ENCODE results near the gene SCARF1.

The SCARF1 gene

DNA sequence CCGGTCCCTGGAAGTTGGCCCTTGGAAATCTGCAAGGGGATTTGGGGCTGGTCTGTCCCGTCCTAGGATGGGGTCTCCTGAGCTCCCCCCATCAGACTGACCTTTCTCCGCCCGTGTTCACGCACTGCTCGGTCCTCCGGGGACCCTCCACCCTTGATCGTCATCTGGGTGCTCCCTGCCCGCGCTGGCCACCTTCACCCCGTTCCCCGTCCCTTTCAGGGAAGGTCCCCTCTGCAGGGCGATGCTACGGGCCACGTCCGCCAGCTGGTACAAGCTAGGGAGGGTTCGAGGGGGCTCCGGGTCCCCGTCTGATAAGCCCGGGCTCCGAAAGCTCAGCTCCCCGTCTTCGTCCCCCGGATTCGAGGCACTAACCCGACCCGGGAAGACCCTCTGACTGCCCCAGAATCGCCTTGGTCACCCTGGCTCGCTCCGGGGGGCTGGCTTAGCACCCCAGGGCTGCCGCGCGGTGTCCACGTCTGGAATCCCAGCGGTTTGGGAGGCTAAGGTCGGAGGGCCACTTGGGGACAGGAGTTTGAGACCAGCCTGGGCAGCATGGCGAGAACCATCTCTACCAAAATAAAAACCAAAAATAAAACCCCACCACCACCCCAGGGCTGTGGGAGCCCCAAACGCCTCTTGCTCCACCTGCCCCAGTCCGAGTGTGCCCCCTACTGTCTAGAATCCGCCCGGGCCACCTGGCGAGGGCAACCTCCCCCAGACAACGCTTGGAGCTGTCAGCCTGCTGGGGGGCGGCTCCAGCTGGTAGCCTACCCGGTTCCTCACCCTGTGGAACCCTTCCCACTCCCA lies 15.8 kb downstream of the SCARF1 start:
- DNase-seq (ENCODE audit: low read depth): no peak

DNA sequence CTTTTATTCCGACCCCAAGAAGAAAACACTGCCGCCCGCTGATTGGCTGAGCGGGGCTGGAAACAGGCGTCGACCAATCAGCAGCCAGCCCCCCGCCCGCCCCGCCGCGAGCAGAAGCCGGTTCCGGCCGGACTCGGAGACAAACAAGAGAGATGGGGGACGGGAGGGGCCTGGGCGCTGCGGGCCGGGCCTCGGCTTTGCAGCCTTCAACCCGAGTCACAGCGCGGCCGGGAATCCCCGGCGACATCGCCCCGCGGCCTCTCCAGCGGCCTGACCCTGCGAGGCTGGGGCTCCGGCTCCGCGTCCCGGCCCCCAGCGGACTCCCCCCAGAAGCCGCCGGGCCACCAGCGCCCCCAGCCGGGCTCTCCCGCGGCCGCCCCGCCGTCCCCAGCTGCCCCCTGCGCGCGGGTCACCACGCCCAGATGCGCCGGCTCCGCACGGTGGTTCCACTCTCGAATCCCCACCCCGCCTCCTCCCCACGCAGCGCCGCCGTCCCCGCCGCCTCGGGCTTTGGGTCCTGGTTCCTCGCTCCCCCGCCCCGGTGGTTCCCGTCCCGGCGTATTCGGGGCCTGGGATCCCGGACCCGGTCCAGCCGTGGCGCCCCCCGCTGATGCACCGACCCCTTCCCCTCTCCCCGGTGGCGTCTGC lies 16.6 kb downstream of the SCARF1 start:
- peak; percentile 79 for DNase-seq (ENCODE audit: low read depth)

DNA sequence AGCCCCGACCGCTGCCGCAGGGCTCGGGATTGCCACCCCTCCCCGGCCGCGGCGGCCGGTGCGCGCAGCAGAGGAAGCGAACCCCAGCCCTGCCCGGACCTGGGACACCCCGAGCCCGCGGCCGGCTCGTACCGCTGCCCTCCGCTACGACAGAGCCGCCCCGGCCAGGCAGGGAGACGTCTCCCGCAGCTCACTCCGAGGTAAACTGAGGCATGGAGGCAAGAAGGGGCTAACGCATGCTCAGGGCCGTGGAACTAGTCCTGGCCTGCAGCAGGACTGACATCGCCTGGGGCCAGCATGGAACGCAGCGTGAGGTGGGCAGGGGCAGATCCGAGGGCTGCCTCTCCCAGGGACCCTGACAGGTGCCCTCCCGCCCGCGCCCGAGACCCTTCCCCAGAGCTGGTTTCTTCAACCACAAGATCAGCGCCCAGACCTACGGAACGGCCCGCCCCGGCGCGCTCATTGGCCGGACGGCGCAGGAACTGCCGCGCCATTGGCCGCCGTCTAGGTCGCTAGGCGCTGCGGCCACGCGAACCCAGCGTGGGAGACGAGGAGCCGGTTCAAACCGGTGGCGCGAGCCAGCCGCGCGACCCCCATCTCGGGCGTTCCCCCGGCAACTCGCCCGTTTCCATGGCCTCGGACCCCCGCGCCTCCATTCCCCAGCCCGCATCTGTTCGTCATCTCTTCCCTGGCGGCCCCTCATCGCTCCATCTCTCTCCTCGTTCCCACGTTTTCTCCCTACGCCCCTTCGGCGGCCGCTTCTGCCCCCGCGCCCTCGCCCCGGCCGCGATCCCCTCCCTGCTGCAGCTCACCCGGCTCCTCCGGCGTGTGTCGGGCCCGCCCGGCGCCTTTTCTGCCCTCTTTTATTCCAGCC lies 17.3 kb downstream of the SCARF1 start, which contains the start of gene SLC43A2:
SLC43A2 (minus strand) TSS at position 853 of the 874 bp plus-strand sequence. CDS start 960 bp downstream, outside the sequence.
- peak; percentile 63 for DNase-seq (ENCODE audit: low read depth)

DNA sequence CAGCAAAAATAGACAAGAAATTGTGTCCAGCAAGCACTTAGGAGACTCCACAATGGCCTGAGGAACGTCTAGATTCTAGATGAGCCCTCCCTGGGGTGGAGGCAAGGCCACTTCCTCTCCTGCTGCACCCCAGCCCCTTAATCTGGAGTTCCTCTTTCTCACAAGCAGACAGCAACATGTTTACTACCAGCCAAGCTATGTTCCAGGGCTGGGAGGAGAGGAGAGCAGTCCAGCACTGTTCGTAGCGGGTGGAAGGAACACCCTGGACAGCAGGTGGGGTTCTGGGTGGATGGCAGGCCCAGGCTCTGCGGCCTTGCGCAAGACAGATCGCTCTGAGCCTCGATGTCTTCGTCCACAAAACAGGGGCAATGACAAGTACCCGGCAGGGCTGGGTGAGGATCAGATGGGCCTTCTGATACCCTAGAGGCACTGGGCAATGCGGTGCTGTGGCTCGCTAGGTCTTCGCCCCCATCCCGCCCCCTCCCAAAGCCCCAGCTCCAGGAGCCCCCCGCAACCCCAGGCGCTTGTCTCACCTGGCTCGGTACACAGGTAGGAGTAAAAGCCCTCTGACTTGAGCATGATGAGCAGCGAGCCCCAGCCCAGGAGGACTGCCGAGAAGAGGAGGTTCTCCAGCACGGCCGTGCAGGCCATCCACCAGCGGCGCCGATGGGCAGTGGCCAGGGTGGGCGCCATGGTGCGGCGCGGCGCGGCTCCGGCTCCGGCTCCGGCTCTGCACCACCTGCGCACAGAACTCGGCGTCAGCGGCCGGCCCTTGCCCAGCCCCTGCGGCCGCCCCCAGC lies 18.1 kb downstream of the SCARF1 start:
- no peak for DNase-seq (ENCODE audit: low read depth)

DNA sequence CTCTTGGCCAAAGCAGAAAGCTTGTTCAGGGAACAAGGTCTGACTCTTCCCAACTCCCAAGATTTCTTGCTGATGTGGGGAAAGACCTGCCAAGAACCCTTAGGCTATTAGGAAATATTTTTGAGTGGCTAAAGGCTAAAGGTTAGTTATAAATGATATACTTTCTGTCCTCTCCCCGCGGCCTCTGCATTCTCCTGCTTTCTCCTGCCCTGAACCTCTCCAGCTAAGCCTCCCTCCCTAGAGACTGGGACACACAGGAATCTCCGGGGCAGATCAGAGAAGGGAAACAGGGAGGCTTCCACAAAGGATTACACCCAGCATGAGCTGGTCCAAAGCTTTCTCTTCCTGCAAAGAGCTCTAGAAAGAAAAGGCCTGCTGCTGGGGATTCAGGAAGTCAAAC lies 19.2 kb downstream of the SCARF1 start:
- DNase-seq (ENCODE audit: low read depth): peak; percentile 67

DNA sequence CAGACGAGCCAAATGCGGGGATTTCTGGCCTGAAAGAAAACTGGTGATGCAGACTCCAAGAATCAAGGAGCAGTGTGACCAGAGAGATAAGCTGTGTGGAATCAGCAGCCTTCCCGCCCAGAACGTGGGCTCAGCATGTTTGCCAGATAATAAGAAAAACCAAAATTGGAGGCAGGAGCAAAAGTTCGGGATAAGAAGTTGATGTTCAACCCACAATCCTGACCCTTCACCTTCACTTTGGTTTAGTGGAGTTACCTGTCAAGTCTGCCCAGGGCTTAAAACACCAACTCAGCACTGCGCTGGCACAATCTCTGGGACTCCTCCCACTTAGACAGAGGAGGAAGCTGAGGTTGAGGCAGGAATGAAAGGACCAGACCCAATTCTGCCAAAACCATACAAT lies 20.0 kb downstream of the SCARF1 start:
- no peak for DNase-seq (ENCODE audit: low read depth)

DNA sequence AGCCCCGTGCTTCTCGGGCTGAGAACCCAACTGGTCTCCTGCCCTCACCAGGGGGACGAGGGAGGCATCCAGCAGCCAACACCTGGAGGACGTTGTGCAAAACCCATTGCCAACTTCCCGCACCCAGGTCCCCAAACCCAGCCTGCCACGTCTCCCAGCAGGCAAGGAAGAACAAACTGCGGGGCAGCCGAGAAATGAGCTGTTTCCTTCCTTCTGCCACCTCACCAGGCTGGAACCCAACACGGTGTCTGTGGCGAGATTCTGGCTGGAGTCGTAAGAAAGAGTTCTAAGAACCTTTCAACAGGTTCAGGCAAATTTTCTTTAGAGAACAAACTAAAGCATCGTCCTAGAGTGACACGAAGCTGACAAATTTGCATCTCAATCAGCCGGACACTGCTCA lies 20.5 kb downstream of the SCARF1 start:
- no peak for DNase-seq (ENCODE audit: low read depth)

DNA sequence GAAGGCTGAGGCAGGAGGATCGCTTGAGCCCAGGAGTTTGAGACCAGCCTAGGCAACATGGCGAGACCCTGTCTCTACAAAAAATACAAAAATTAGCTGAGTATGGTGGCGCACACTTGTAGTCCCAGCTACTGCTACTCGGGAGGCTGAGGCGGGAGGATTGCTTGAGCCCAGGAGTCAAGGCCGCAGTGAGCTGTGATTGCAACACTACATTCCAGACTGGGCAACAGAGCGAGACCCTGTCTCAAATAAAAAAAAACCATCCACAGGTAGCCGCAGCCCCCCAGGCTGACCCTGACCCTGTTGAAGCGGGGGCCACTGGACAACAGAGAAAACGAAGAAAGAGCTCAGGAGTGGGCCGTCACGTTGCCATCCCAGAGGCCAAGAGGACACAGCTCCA lies 20.9 kb downstream of the SCARF1 start:
- DNase-seq (ENCODE audit: low read depth): no peak

DNA sequence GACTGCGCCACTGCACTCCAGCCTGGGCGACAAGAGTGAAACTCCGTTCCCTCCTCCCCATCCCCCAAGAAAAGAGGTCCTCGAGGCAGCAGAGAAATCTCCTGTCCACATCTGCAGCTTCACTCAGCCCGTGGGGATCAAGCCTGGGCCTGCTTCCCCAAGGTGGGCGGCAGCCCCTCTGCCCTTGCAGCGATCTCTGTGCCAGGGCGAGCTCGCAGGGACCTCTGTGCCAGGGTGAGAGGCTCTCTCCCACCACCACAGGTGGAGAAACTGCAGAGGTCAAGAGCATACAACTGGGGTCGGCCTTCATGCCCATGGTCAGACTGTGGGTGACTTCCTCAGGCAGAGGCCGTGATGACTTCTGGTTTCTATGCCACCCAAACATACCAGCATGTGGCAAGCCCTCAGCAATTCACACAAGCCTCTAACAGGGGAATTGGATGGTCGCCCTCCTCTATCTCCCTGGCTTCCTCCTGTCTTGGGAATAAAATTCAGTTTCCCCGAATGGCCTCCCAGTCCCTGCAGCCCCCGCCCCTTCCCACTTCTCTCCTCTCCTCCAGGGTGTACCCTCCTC lies 22.4 kb downstream of the SCARF1 start:
- DNase-seq (ENCODE audit: low read depth): no peak

DNA sequence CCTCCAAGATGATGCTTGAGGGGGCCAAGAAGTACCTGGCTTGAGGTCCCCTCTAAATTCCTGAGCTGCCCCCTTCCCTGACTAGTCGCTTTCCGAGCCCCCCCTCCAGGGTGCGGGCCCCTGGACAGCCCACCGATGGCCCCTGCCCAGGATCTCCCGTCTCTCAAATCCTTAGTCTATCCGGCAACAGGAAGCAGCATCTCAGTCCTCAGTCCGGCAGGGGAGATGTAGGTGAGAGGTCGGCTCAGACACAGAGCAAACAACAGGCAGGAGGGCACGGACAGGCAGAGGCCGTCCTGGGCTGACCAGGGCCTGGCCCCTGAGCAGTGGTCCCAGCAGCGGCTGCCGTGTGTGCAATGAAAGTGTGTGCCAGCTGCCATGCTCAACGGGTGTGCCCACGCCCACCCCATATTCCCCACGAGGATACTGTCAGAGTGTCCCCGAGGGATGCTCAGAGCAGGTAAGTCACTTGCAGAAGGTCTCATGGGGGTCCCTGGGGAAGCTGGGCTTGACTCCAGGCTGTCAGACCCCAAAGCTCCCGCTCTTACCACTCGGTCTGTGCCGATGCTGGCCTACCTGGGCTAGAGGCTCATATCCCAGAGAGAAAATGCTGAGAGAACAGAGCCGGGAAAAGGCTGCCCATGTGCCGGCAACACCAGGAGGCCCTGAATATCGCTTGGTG lies 24.1 kb downstream of the SCARF1 start:
- DNase-seq (ENCODE audit: low read depth): no peak

DNA sequence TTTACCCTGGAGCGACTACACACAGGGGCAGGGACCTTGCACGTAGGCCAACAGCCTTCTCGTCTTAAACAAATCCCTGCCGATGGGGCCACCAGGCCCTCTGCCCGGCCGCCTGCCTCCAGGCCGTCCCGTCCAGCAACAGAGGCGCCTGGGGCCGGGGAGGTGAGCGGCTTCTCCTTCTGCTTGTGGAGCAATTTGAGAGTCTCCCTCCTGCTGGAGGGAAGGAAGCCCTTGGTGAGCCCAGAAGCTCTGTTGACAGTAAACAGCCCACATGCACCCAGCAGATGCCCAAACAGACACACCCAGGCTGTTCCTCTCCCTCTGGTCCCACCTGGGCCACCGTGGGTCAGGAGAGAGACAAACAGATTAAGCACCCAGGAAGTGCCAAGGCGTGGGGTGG lies 25.0 kb downstream of the SCARF1 start:
- no peak for DNase-seq (ENCODE audit: low read depth)

DNA sequence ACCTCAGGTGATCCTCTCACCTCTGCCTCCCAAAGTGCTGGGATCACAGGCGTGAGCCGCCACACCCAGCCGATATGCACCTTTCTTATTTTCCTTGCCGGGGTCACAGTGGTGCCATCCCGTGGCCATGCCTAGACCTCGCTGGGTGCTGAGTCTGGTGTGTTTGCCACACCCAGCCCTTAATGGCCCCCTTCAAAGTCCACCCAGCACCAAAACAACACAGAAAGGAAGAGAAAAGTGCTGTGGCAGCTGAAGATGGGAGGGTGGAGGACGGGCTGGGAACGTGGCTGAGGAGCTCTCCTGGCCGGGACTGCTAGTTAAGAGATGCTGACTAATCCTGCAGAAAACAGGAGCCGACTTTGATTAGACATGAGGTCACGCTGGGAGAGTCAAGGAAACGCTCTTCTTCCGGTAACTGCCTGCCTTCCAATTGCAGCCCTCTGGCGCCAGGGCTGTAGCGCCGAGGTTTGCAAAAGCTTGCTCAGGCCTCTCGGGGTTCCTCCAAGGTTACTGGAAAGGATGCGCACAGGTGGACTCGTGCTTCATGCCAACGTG lies 27.8 kb downstream of the SCARF1 start:
- peak; percentile 87 for DNase-seq (ENCODE audit: low read depth)

DNA sequence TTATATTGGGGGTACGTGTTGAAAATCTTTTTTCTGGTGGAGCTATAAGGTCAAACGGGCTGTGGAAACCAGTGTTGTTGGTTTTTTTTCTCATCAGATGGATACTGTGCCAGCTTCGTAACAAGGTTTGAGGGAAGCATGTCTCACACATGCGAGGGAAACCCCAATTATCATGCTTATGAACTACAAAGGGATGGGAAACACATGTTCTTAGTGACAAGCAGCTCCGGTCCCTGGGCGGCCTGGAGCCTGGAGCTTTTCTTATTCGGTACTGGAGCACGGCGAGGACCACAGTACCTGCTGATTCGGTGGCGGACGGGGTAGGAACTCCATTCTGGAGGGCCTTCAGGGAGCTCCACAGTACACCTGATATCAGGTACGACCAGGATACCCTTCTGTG lies 29.4 kb downstream of the SCARF1 start:
- no peak for DNase-seq (ENCODE audit: low read depth)

DNA sequence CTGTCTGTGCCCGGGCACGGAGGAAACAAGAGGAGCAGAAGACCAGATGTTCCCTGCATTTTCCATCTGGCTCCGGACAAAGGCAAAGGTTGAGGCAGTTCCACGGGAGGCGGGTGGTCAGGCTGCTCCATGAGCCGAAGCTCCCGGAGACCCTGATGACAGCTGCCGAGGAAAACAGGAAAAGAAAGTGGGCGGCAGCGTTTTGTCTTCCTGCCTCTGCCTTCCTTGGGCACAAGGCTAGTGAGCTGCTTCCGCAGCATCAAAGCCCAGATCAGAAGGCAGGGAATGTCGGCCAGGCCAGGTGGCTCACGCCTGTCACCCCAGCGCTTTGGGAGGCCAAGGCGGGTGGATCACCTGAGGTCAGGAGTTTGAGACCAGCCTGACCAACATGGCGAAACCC lies 33.1 kb downstream of the SCARF1 start:
- no peak for DNase-seq (ENCODE audit: low read depth)

DNA sequence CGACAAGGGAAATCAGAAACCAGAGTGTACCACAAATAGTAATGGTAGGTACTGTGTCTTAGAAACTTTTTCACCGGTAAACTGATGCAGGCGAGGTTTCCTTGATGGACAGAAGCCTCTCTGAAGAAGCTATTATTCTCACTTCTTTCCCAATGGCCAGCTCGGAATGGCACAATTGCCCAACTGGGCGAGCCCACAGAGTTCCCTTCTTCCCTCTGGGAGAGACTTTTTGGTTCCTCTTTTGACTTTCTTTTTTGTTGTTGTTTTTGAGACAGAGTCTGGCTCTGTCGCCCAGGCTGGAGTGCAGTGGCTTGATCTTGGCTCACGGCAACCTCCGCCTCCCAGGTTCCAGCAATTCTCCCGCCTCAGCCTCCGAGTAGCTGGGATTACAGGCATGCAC lies 33.8 kb downstream of the SCARF1 start:
- DNase-seq (ENCODE audit: low read depth): no peak

DNA sequence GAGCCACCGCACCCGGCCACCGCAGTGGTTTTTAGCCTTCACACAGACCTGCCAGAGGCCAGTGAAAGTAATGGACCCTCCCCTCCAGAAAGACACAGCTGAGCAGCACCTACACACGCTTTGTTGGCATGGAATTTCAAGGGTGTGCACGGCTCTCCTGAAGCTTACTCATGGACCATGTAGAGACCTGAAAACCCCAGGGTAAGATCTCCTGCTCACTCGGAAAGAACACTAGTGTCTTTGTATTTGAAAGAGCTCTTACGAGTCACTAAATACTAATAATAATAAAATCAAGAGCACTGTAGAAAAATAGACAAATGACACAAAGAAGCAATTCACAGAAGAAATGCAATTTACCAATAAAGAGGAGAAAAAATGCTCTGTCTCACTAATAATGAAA lies 36.9 kb downstream of the SCARF1 start:
- no peak for DNase-seq (ENCODE audit: low read depth)

DNA sequence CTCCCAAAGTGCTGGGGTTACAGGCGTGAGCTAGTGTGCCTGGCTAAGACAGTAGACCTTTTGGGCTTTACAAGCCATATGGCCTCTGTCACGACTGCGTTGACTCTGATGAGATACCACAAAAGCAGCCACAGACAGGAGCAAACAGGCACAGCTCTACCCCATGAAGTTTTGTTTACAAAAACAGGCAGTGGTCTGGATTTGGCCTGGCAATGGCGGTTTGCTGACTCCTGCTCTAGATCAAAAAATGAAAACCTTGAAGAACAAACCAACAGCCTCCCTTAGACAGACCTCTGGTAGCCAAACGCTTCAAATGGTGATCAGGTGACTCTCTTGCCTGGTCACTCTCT lies 37.6 kb downstream of the SCARF1 start:
- DNase-seq (ENCODE audit: low read depth): peak; percentile 36

DNA sequence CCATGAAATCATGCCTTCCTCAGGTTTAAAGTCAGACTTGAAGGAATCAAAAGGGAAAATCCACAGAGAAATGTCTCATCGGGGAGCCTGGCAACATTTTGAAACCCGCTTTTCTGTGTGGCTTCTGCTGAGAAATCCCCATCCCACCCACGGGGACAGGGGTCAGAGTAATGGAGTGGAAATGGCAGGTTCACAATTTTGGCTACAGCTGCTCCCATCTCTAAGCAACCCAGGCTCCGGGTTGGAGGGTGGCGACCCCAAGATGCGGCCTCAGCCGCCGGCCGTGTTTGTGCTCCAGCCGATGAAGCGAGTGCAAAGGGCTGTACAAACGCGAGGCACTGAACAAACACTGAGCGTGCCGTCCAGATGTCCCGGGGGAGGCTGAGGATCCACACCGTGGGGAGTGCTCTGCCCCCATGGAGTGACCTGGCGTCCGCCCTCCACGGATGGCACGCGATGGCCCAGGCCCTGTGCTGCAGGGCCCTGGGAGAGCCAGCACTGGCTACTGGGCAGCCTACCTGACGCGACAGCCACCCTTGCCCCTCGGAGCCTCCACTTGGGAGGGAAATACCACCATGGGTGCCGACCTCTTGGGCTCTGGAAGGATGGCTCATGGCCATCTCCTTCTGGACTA lies 39.1 kb downstream of the SCARF1 start:
- no peak for DNase-seq (ENCODE audit: low read depth)

DNA sequence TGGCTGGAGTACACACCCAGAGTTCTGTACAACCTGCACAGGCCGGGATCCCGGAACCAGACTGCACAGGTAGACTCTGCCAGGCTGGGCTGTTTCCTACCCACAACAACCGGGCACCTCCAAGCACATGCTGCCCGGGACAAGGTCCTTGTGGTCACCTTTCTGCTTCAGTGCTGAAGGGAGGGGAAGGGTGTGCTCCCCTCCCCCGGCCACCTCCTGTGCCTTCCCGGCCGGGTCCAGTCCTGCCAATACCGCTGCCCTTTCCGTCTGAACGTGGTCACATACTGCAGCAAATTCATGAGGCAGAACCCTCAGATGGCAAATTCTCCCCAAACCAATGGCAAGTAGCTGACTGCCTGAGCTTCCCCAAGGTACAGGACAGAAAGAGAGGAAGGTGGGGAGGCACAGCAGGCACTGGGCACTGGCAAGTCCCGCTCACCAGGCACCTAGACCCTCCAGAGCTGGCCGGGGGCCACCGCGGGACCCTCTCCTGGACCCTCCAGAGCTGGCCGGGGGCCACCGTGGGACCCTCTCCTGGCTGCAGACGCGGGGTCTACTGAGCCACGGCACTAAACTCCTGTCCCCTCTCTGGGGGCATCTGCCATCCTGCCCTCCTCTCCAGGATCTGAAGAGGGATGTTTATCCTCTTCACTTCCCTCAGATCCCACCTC lies 39.7 kb downstream of the SCARF1 start:
- no peak for DNase-seq (ENCODE audit: low read depth)
